ENCODE data around the gene KCNK5. TPM values are rescaled to one million over a fixed set of nuclear protein-coding genes. Genes with fewer than 3 reads are reported as not detected.

The KCNK5 gene
- total and polyA plus RNA-seq, 2 of the 8 experiments (the other 6 are each of a cell fraction or from before 2014, with no cell fraction given), result 20.9 to 44.3 TPM

DNA sequence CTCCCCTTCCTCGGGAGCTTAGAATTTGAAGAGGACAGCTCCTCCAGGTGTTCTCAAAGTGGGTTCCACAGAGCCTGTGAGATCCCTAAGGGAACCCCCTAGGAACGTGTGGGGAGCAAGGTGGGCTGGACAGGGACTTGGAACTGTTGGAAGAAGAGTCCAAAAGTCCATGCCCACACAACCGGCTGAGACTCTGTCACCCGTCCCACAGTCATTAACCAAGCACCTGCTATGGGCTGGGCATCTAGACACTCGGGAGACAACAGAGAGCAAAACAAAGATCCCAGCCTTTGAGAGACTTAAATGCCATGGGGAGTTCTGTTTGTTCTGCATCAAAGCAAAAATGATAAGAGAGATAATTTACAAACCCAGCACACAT lies 62.4 kb downstream of the KCNK5 start:
- Histone ChIP-seq H3K56ac (replicated peaks; ENCODE audit: insufficient read length, low read depth, low read length) (no peak overlapping the region), H3K4me1 (replicated peaks in 1 of 4; ENCODE audit: control insufficient read depth in 3 of 4, insufficient read depth in 4 of 4, low read length in 3 of 4) (no peaks in the 10 kb centered on the region), H2BK5ac (ENCODE audit: low read depth, low read length) (no peak overlapping the region), H3K23me2 (ENCODE audit: low read depth, low read length) (no peaks in the 10 kb centered on the region), H3K23ac (ENCODE audit: insufficient read length) (no peak overlapping the region), H3K79me1 (ENCODE audit: low read depth, low read length) (no peaks in the 10 kb centered on the region), H3K9ac (replicated peaks in 1 of 4; ENCODE audit: extremely low read depth in 1 of 4, low read depth in 3 of 4, low read length in 3 of 4) (no peak overlapping the region), H3K4me2 (ENCODE audit: insufficient read depth in 1 of 2, low read depth in 2 of 2, low read length in 2 of 2) (no peak overlapping the region), H2AFZ (ENCODE audit: low read length) (no peak overlapping the region), H3K27me3 (replicated peaks in 1 of 4; ENCODE audit: control insufficient read depth in 3 of 4, extremely low read depth in 1 of 4, insufficient read depth in 3 of 4, low read length in 3 of 4) (no peaks in the 10 kb centered on the region), H2BK12ac (ENCODE audit: low read depth, low read length) (no peak overlapping the region), H3K18ac (ENCODE audit: extremely low read depth, low read length) (no peak overlapping the region), H2AK5ac (ENCODE audit: low read depth, low read length) (no peak overlapping the region), H2BK120ac (replicated peaks; ENCODE audit: low read depth, low read length) (no peak overlapping the region), H3K36me3 (ENCODE audit: control insufficient read depth in 2 of 4, insufficient read depth in 4 of 4, low read length in 3 of 4) (no peaks in the 10 kb centered on the region), H3K14ac (ENCODE audit: insufficient read length) (no peak overlapping the region), H4K5ac (ENCODE audit: insufficient read length, low read depth, low read length) (no peak overlapping the region), H3K4me3 (ENCODE audit: extremely low read depth in 1 of 4, insufficient read depth in 2 of 4, low read depth in 3 of 4, low read length in 4 of 4) (no peak overlapping the region), H3K4ac (replicated peaks; ENCODE audit: insufficient read length, low read depth, low read length) (no peak overlapping the region), H3K79me2 (ENCODE audit: control insufficient read depth in 1 of 2, insufficient read depth in 2 of 2, low read length in 2 of 2) (no peaks in the 10 kb centered on the region), H4K91ac (replicated peaks; ENCODE audit: insufficient read length, low read length) (no peak overlapping the region), H4K8ac (ENCODE audit: extremely low read depth, insufficient read depth, low read length) (no peak overlapping the region), H2BK20ac (ENCODE audit: low read length) (no peak overlapping the region), H3K27ac (ENCODE audit: low read depth, low read length) (no peak overlapping the region), H4K20me1 (replicated peaks in 1 of 2; ENCODE audit: control insufficient read depth in 1 of 2, insufficient read depth in 2 of 2, low read length in 2 of 2) (peaks cover 0 to 1% of the 10 kb centered on the region in 2 experiments), H3K9me3 (ENCODE audit: insufficient read depth in 2 of 2, low read depth in 1 of 2, low read length in 1 of 2) (peaks cover 7 to 8% of the 10 kb centered on the region in 2 experiments), H2BK15ac (ENCODE audit: low read length) (no peak overlapping the region)
- POLR2A ChIA-PET (ENCODE audit: partially characterized antibody), result interaction anchor here (1.5 to 1.8 kb wide), 2 partner anchors 136 to 144 kb away, joined by 4 to 5 read pairs; no protein-coding TSS in a partner anchor
- 86% methylated on average over 5 of the region's 5 CpGs; no CpG with 5 or more reads in 1 of the 2 experiments for WGBS, 2 experiments (ENCODE audit: extremely low coverage in 1 of 2, insufficient coverage in 1 of 2, insufficient read length in 1 of 2, insufficient replicate concordance in 2 of 2, low coverage in 1 of 2, low lambda C conversion rate in 2 of 2, missing lambda C conversion rate in 1 of 2)
- FAIRE-seq, result no peak
- DNase-seq (ENCODE audit: low read depth in 1 of 2, low spot score in 2 of 2), result no peak
- CTCF ChIA-PET (ENCODE audit: partially characterized antibody), result interaction anchor here (0.8 to 16.2 kb wide), 39 partner anchors 9 to 193 kb away, joined by 3 to 656 read pairs (median 5); partner anchors contain the start of genes KCNK17 and KCNK5
- no peak for TF ChIP-seq SAP30 (IDR thresholded peaks at IDR 0.05; ENCODE audit: insufficient read depth, insufficient replicate concordance, low read length)
